ENCODE measurements around the gene PTPRG.

DNA sequence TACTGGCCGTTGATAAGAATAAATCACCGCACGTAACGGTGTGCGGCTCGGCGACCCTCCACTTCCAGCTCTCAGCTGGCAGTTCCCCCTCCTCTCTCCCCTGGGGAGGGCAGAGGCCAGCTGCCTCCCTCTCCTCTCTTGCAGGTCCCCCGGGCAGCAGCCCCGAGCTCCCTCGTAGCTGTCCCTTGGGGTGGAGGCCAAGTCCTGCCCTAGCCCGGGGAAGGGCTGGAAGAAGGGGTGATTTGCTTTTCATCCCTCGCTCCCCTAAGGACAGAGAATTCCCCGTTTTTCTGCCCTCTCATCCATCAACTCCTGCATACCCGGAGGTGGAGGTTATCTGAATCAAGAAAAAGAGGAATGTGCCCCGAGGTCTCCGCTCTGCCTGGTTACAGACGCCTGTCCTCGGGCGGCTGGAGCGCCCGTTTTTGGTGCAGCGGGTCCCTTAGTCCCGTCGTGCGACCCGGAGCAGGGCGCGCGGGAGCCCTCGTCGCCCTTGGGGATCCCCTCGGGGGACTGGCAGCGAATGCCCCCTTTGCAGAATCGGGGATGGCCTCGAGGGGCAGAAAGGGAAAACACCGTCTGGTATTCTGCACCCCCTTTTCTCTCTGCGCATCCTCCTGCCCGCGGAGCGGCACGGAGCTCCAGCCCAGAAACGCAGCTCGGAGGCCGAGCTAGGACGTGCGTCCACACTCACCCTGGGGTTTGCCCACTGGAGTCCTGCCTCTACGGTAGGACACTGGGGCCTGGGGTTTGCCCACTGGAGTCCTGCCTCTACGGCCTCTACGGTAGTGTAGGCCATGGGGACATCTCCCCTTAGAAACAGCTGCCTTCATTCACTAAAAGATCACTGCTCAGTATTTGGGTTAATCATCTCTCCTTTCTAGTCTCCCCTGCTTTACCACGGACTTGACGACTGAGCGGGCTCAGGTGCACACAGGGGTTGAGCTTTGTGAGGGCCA is 2.2 kb downstream of the PTPRG start:
- TF ChIP-seq POLR2AphosphoS5 (IDR thresholded peaks at IDR 0.05; ENCODE audit: low read depth, low read length) (no peak), SIN3A (IDR thresholded peaks at IDR 0.05; ENCODE audit: borderline replicate concordance, insufficient read depth, low read length) (no peak), TAF1 (IDR thresholded peaks at IDR 0.05; ENCODE audit: borderline replicate concordance, insufficient read depth, low read length) (no peak)
- TF ChIP-seq, protein P1, sequence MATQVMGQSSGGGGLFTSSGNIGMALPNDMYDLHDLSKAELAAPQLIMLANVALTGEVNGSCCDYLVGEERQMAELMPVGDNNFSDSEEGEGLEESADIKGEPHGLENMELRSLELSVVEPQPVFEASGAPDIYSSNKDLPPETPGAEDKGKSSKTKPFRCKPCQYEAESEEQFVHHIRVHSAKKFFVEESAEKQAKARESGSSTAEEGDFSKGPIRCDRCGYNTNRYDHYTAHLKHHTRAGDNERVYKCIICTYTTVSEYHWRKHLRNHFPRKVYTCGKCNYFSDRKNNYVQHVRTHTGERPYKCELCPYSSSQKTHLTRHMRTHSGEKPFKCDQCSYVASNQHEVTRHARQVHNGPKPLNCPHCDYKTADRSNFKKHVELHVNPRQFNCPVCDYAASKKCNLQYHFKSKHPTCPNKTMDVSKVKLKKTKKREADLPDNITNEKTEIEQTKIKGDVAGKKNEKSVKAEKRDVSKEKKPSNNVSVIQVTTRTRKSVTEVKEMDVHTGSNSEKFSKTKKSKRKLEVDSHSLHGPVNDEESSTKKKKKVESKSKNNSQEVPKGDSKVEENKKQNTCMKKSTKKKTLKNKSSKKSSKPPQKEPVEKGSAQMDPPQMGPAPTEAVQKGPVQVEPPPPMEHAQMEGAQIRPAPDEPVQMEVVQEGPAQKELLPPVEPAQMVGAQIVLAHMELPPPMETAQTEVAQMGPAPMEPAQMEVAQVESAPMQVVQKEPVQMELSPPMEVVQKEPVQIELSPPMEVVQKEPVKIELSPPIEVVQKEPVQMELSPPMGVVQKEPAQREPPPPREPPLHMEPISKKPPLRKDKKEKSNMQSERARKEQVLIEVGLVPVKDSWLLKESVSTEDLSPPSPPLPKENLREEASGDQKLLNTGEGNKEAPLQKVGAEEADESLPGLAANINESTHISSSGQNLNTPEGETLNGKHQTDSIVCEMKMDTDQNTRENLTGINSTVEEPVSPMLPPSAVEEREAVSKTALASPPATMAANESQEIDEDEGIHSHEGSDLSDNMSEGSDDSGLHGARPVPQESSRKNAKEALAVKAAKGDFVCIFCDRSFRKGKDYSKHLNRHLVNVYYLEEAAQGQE (IDR thresholded peaks at IDR 0.05; ENCODE audit: insufficient read depth in 1 of 2, low read depth in 2 of 2, low read length in 2 of 2): no peak

Measured in PFSK-1 (cell line).